Activated CD4-positive, alpha-beta T cell treated with anti-CD3 and anti-CD28 coated beads, Interleukin-2, amount 10 ng/mL, durations not matched to agents 24 days and 14 days (primary cell): Measurements from ENCODE around the gene PEX16. TPM values are rescaled to one million over a fixed set of nuclear protein-coding genes. Genes with fewer than 3 reads are reported as not detected.
A peak's percentile ranks its signal among the peaks of the same experiment; 100 is the strongest.

Experiments used
- DNase-seq: peaks from one replicate; pipeline ENCODE4 v3.0.0; 2022
- H3K27ac Mint-ChIP-seq: one replicate; pipeline ENCODE4 v1.8.0; 2022; ENCODE audit warnings: mild to moderate bottlenecking, mixed read lengths
- H3K27me3 Mint-ChIP-seq: one replicate; pipeline ENCODE4 v1.8.0; 2022; ENCODE audit warnings: mixed read lengths
- H3K36me3 Mint-ChIP-seq: one replicate; pipeline ENCODE4 v1.8.0; 2022; ENCODE audit warnings: low read depth, mild to moderate bottlenecking, mixed read lengths
- H3K4me1 Mint-ChIP-seq: one replicate; pipeline ENCODE4 v1.8.0; 2021; ENCODE audit warnings: mixed read lengths
- H3K4me3 Mint-ChIP-seq: one replicate; pipeline ENCODE4 v1.8.0; 2022; ENCODE audit warnings: mild to moderate bottlenecking, moderate library complexity, mixed read lengths
- H3K9me3 Mint-ChIP-seq: one replicate; pipeline ENCODE4 v1.8.0; 2021; ENCODE audit warnings: mixed read lengths
- intact Hi-C: fragments of 100-400 bp; cut with micrococcal nuclease; formaldehyde crosslinking; loops from one replicate; pipeline ENCODE4 v1.15.1; 2023
- total RNA-seq: library from RNA; stranded (reverse); gene quantifications from 2 replicates; pipeline ENCODE4 v1.2.3, GENCODE V29; 2022

The PEX16 gene
- total RNA-seq, 1 donor from 2014 or later, result 31.3 TPM

DNA sequence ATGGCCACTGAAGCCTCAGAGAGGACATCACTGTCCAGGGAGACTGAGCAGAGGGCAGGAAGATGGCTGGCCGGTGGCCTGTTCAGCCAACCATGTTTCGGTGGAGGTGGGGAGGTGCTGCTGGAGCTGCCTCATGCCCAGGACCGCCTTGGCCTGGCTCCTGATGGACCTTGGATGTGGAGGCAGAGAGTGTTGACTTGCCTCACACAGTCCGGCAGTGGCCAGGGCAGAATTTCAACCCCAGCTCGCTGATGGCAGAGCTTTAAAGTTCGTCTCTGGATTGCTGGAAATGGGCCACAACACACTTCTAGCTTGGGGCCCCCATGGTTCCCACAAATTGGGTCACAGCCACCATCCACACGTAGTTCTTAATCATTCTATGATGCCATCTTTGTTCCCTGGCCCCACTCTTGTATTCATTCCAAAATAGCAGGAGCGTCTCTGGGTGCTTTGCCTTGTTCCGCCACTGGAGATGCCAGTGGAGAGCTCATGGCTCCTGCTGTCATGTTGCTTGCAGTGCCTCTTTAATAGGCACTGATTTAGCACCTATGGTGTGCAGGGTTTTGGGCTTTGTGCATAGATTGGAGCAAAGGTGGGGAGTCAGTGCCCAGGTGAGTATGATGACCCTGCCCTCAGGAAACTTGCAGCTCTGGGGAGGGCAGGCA, 26.7 kb downstream of the PEX16 start:
- no peak for DNase-seq
- no peaks in the 10 kb centered on the region for H3K9me3 Mint-ChIP-seq
- H3K27ac Mint-ChIP-seq, result no peak overlapping the region
- intact Hi-C loops, result no loop called here
- H3K4me3 Mint-ChIP-seq, result no peak overlapping the region
- peaks cover 14% of the 10 kb centered on the region for H3K27me3 Mint-ChIP-seq
- no peaks in the 10 kb centered on the region for H3K4me1 Mint-ChIP-seq
- H3K36me3 Mint-ChIP-seq, result no peaks in the 10 kb centered on the region

- H3K4me3 Mint-ChIP-seq, result no peak overlapping the region
- peaks cover 3% of the 10 kb centered on the region for H3K4me1 Mint-ChIP-seq
- DNase-seq, result no peak
- intact Hi-C loops, result loop anchor here (5.0 kb wide), 1 partner anchor 43 kb away; the partner anchor contains the start of gene CRY2
- no peaks in the 10 kb centered on the region for H3K36me3 Mint-ChIP-seq
- H3K27ac Mint-ChIP-seq, result no peak overlapping the region
- H3K27me3 Mint-ChIP-seq, result peaks cover 13% of the 10 kb centered on the region
- no peaks in the 10 kb centered on the region for H3K9me3 Mint-ChIP-seq
Measured at GRCh38 chr11:45889966-45890365, 27.7 kb downstream of the PEX16 start.

DNA sequence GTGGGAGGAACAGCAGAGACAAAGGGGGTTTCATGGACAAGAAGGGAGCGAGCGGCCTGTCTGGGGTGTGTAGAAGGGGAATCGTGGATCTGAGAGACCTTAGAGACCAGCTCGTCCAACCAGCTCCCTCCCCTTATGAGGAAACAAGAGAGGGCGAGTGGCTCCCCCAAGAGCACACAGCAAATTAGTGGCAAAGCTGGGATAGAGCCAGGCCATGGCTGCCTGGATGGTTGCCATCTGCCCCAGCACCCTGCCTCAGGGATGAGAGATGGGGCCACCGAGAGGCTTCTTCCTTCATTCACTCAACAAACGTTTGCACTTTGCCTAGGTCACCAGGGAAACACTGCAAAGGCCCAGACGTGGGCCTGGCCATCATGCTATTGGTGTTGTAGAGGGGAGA, 28.1 kb downstream of the PEX16 start:
- H3K27ac Mint-ChIP-seq, result no peak overlapping the region
- H3K9me3 Mint-ChIP-seq, result no peaks in the 10 kb centered on the region
- H3K27me3 Mint-ChIP-seq, result peaks cover 14% of the 10 kb centered on the region
- no peak overlapping the region for H3K4me3 Mint-ChIP-seq
- H3K36me3 Mint-ChIP-seq, result no peaks in the 10 kb centered on the region
- peaks cover 4% of the 10 kb centered on the region for H3K4me1 Mint-ChIP-seq
- intact Hi-C loops, result loop anchor here (5.0 kb wide), 1 partner anchor 42 kb away; the partner anchor contains the start of gene CRY2
- DNase-seq, result no peak

DNA sequence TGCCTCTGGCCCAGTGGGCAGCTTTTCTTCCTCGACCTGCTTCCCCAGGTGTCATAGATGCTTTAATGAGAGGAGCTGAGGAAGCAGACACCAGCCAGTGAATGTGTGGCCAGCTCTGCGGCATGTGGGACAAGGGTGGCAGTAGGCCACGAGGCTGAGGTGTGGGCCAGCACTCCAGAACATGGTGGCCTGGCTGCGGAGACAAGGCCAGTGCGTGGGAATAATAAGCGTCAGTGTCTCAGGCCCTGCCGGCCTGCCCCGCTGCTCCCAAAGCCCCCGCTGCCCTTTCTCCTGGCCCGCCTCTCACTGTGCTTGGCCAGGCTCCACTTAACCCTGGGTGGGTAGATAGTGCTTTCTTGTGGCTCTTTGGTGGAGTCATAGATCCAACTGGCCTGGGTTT, 30.1 kb downstream of the PEX16 start:
- Mint-ChIP-seq H3K4me3 (no peak overlapping the region), H3K27ac (no peak overlapping the region), H3K4me1 (peaks cover 6% of the 10 kb centered on the region), H3K9me3 (no peaks in the 10 kb centered on the region), H3K36me3 (no peaks in the 10 kb centered on the region), H3K27me3 (peaks cover 10% of the 10 kb centered on the region)
- intact Hi-C loops, result loop anchor here (5.0 kb wide), 1 partner anchor 40 kb away; the partner anchor contains the start of gene CRY2
- DNase-seq, result no peak

- H3K9me3 Mint-ChIP-seq, result no peaks in the 10 kb centered on the region
- H3K27ac Mint-ChIP-seq, result no peak overlapping the region
- peaks cover 6% of the 10 kb centered on the region for H3K4me1 Mint-ChIP-seq
- intact Hi-C loops, result loop anchor here (5.0 kb wide), 1 partner anchor 40 kb away; the partner anchor contains the start of gene CRY2
- DNase-seq, result no peak
- H3K36me3 Mint-ChIP-seq, result no peaks in the 10 kb centered on the region
- peak overlapping the region; percentile 28 for H3K4me3 Mint-ChIP-seq
- H3K27me3 Mint-ChIP-seq, result peaks cover 10% of the 10 kb centered on the region
Measured at GRCh38 chr11:45886816-45887520, 30.7 kb downstream of the PEX16 start.

GRCh38 chr11:45885921-45886721, 31.6 kb downstream of the PEX16 start:
- Mint-ChIP-seq H3K27ac (no peak overlapping the region), H3K4me3 (peak overlapping the region; percentile 28), H3K9me3 (no peaks in the 10 kb centered on the region), H3K36me3 (no peaks in the 10 kb centered on the region), H3K4me1 (peaks cover 6% of the 10 kb centered on the region), H3K27me3 (peaks cover 10% of the 10 kb centered on the region)
- no peak for DNase-seq
- intact Hi-C loops, result loop anchor here (1.0 to 5.0 kb wide), 2 partner anchors 32 to 39 kb away; partner anchors contain the start of gene CRY2

DNA sequence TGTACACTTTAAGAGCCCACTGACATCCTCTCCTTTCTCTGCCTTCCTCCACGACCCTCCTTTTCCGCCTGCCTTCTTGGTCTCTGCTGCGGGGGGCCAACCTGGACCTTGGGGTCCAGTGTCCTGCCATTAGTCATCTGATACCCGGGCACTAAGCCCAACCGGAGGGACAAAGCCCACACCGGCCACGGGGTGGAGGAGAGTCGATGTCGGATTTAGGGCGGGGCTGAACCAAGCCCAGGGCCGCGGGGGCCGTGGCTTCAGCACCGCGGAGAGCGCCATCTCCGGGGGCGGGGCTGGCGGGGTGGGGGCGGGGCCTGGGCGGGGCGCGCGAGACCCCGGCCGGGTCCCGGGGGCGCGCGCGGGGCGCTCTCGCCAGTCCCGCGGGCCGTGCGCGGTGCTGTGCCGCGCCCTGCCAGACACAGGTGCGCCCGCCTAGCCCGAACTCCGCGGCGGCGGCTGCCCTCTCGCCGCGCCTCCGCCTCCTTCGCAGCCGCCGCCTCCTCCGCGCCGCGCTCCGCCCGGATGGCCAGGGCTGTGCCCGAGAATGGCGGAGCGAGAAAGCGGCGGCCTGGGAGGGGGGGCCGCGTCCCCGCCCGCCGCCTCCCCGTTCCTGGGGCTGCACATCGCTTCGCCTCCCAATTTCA, 32.3 kb downstream of the PEX16 start, which contains the start of gene MAPK8IP1:
TSS of gene MAPK8IP1 (plus strand) at position 378 of the 647 bp plus-strand sequence. CDS start at position 548, 170 bp downstream.
- DNase-seq, result peak; percentile 88
- Mint-ChIP-seq H3K4me1 (peaks cover 6% of the 10 kb centered on the region), H3K9me3 (no peaks in the 10 kb centered on the region), H3K27ac (no peak within 1 kb of the TSS), H3K4me3 (peak within 1 kb of the TSS; percentile 79), H3K27me3 (peaks cover 10% of the 10 kb centered on the region), H3K36me3 (peaks cover 1% of the 10 kb centered on the region)
- intact Hi-C loops, result loop anchor here (1.0 to 5.0 kb wide), 2 partner anchors 33 to 38 kb away; partner anchors contain the start of gene CRY2

- peaks cover 10% of the 10 kb centered on the region for H3K27me3 Mint-ChIP-seq
- no peaks in the 10 kb centered on the region for H3K9me3 Mint-ChIP-seq
- no peak for DNase-seq
- peaks cover 6% of the 10 kb centered on the region for H3K4me1 Mint-ChIP-seq
- peak overlapping the region; percentile 79 for H3K4me3 Mint-ChIP-seq
- intact Hi-C loops, result loop anchor here (1.0 to 5.0 kb wide), 2 partner anchors 34 to 37 kb away; partner anchors contain the start of gene CRY2
- no peak overlapping the region for H3K27ac Mint-ChIP-seq
- H3K36me3 Mint-ChIP-seq, result peaks cover 1% of the 10 kb centered on the region
Measured at GRCh38 chr11:45884596-45885185, 33.0 kb downstream of the PEX16 start.

DNA sequence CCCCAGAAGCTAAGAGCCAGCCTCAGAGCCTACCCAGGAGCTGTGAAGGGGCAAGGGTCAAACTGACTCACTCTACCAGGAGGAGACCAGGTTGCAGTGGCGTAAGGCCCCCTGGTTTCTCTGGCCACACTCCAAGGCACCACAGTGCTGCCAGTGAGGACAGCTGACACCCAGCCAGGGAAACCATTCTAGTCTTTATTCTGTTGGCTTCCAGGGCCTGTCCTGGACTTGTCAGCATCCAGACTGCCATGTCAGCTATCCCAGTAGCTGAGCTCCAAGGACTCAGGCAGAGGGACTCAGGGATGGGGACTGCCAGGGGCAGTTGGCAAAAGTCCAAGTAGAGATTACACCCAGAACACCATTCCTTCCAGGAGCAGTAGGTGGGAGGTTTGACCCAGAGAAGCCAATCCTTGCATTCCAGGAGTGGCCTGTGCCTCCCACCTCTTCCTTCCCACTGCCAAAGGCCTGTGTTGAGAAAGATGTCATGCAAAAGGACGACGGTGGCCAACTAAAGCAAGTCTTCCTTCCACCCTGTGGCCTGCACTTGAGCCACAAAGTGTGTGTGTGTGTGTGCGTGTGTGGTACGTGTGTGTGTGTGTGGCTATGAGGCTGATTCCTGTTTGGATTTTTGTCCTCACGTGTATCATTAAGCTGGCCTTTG, 35.8 kb downstream of the PEX16 start:
- peaks cover 4% of the 10 kb centered on the region for H3K27me3 Mint-ChIP-seq
- peaks cover 6% of the 10 kb centered on the region for H3K4me1 Mint-ChIP-seq
- peaks cover 13% of the 10 kb centered on the region for H3K36me3 Mint-ChIP-seq
- H3K9me3 Mint-ChIP-seq, result no peaks in the 10 kb centered on the region
- DNase-seq, result no peak
- H3K27ac Mint-ChIP-seq, result no peak overlapping the region
- no peak overlapping the region for H3K4me3 Mint-ChIP-seq
- intact Hi-C loops, result no loop called here

DNA sequence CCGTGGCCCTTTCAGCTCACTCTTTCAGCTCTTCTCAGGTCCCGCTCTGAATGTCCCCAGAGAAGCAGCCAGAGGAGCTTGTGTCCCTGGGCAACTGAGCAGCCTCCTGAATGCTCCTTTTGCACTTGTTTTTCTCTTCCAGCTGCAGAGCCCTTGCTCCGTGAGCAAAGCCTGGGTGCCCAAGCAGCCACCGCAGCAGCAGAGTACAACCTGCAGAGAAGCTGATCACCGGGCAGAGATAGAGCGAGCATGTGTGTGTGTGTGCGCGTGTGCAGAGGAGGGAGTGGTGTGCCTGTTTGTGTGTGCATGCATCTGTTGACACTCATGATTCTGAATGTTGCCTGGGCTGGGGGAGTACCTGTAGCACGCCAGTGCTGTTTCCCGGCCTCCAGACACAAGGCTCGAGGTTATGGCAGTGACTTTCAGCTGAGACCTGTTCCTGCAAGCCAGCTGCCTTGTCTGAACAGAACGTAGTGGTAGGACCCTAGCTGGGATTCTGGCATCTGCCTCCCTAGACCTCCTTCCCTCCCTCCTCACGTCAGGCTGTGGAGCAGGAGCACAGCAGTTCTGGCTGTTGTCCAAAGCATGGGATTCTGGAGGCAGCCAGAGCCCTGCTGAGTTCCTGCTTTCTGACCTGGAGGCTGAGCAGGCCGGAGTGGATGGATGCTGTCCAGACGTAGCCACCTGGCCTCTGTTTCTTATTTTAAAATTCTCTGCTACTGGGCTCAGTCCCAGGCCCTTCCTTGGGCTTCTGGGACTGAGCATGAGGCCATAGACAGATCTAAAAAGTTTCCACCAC, 36.7 kb downstream of the PEX16 start:
- H3K9me3 Mint-ChIP-seq, result no peaks in the 10 kb centered on the region
- no peak for DNase-seq
- peaks cover 17% of the 10 kb centered on the region for H3K36me3 Mint-ChIP-seq
- peaks cover 6% of the 10 kb centered on the region for H3K4me1 Mint-ChIP-seq
- H3K4me3 Mint-ChIP-seq, result no peak overlapping the region
- intact Hi-C loops, result no loop called here
- no peak overlapping the region for H3K27ac Mint-ChIP-seq
- H3K27me3 Mint-ChIP-seq, result peaks cover 4% of the 10 kb centered on the region

DNA sequence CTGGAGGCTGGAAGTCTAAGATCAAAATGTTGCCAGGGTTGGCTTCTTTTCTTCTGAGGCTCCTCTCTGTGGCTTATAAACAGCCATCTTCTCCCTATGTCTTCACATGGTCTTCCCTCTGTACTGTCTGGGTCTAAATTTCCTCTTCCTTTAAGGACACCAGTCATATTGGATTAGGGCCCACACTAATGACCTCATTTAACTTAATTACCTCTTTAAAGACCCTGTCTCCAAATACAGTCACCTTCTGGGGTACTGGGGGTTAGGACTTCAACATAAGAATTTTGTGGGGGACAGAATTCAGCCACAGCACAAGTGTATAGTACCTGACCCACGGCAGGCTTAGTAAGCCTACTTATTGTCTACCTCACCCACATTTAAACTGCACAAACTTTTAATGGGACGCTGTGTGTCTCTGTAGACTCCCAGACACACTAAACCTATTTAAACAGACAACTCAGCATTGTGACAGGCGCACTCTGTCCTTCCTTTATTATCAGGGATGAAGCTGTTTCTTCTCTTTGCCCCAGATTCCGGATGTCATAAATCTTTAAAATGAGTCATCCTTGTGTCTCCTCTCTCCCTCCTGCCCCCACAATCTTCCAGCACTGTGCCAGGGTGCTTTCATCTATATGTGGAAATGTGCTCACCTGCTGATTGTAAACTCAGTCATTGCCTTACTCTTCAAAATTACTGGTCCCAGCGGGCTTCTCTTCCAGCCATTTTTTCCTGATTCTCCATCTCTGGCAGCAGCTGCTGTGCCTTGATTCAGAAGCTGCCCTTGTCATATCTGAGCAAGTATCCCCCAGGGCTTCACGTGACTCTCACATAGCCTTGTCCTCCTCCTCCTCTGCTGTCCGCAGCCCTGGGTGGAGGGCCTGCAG, 37.6 kb downstream of the PEX16 start:
- no peaks in the 10 kb centered on the region for H3K9me3 Mint-ChIP-seq
- DNase-seq, result no peak
- peaks cover 20% of the 10 kb centered on the region for H3K36me3 Mint-ChIP-seq
- no peak overlapping the region for H3K4me3 Mint-ChIP-seq
- peaks cover 3% of the 10 kb centered on the region for H3K4me1 Mint-ChIP-seq
- no peak overlapping the region for H3K27ac Mint-ChIP-seq
- H3K27me3 Mint-ChIP-seq, result peaks cover 3% of the 10 kb centered on the region
- intact Hi-C loops, result no loop called here
